HepG2 (cell line): ENCODE results near the gene LDLRAD4. TPM values are rescaled to one million over a fixed set of nuclear protein-coding genes. Genes with fewer than 3 reads are reported as not detected.

Source experiments
- ATAC-seq: fragments of 200-7000 bp; cut with Tn5 transposase; 3 replicates; pipeline ENCODE4 v1.9.1; 2020; ENCODE audit warnings: mild to moderate bottlenecking, moderate library complexity
- BruUV-seq: library from RNA; stranded (reverse); fragments of 400-500 nt; replicated peaks from 2 replicates; lab custom pipeline; 2021; lab: Mats Ljungman, UMichigan
- CTCF ChIA-PET: fragments of 300-600 bp; formaldehyde crosslinking; extraction: SDS; loops from one replicate; lab custom pipeline; 2021; ENCODE audit warnings: low total read pairs, inconsistent platforms, low intra/inter-chr PET ratio; lab: Yijun Ruan, JAX
- POLR2A ChIA-PET: fragments of 350-600 bp; sonication (Branson Sonifier 250); formaldehyde crosslinking; loops from one replicate; lab custom pipeline; 2020; ENCODE audit warnings: antibody characterized with exemption, inconsistent platforms; lab: Yijun Ruan, JAX
- DNase-seq: peaks from one replicate; pipeline ENCODE4 v3.0.0-alpha.2; 2015; ENCODE audit warnings: low spot score
- FAIRE-seq: peaks from 3 replicates; lab custom pipeline; 2011; peaks lifted over from hg19 to GRCh38; lab: Jason Lieb, UNC
- H2AFZ ChIP-seq: one replicate; pipeline ENCODE4 v1.6.1; 2011; ENCODE audit warnings: low read length, inconsistent platforms
- H3K27ac ChIP-seq: fragments of 300-600 bp; 3 replicates; pipeline ENCODE4 v1.8.0; 2011; ENCODE audit warnings: mixed run types, mild to moderate bottlenecking, mixed read lengths, low read length, inconsistent platforms; ENCODE audit not compliant: insufficient read depth; ENCODE audit errors: extremely low read length
- H3K27me3 ChIP-seq, 2 experiments: fragments of 200-600 bp in 1 of 2; 2 replicates in 1 of 2; 3 replicates in 1 of 2; pipeline versions ENCODE4 v1.6.0 to v1.8.0; 2011; ENCODE audit warnings: low read length in 2 of 2, mild to moderate bottlenecking in 2 of 2, moderate library complexity in 2 of 2, inconsistent platforms in 1 of 2; ENCODE audit not compliant: insufficient read depth in 2 of 2, control insufficient read depth in 1 of 2
- H3K36me3 ChIP-seq, 2 experiments: fragments of 200-600 bp in 1 of 2; replicated peaks in 1 of 2; 2 replicates in 1 of 2; 3 replicates in 1 of 2; pipeline versions ENCODE4 v1.5.1 to v1.8.0; 2011; ENCODE audit warnings: low read length in 2 of 2, inconsistent platforms in 1 of 2; ENCODE audit not compliant: insufficient read depth in 2 of 2, control insufficient read depth in 1 of 2
- H3K4me1 ChIP-seq: 2 replicates; pipeline ENCODE4 v1.5.1; 2012; ENCODE audit warnings: low read length, inconsistent platforms; ENCODE audit not compliant: insufficient read depth
- H3K4me2 ChIP-seq: 2 replicates; pipeline ENCODE4 v1.6.0; 2011; ENCODE audit warnings: low read depth, low read length, inconsistent platforms
- H3K4me3 ChIP-seq, 3 experiments: fragments of 200-600 bp in 1 of 3; sonication (generic), shearing (Covaris generic) in 1 of 3; replicated peaks in 1 of 3; 2 replicates each; pipeline ENCODE4 v1.5.1; 2011 to 2016; ENCODE audit warnings: low read length in 3 of 3, inconsistent platforms in 2 of 3, low read depth in 2 of 3, mild to moderate bottlenecking in 2 of 3, control low read depth in 1 of 3, mixed read lengths in 1 of 3; ENCODE audit not compliant: insufficient read depth in 1 of 3
- H3K79me2 ChIP-seq: one replicate; pipeline ENCODE4 v1.6.1; 2011; ENCODE audit warnings: low read length, inconsistent platforms; ENCODE audit not compliant: insufficient read depth
- H3K9ac ChIP-seq: 2 replicates; pipeline ENCODE4 v1.6.0; 2011; ENCODE audit warnings: mild to moderate bottlenecking, low read depth, low read length, inconsistent platforms; ENCODE audit not compliant: insufficient read depth
- H3K9me3 ChIP-seq: 2 replicates; pipeline ENCODE4 v1.5.1; 2012; ENCODE audit warnings: mild to moderate bottlenecking, low read length
- H4K20me1 ChIP-seq: 2 replicates; pipeline ENCODE4 v1.6.0; 2011; ENCODE audit warnings: inconsistent platforms, mild to moderate bottlenecking, low read length, moderate library complexity; ENCODE audit not compliant: insufficient read depth
- KLF6 ChIP-seq: IDR thresholded peaks from 2 replicates; pipeline ENCODE4 v1.8.0; 2016; ENCODE audit warnings: missing biosample characterization, missing genetic modification reagents
- NRL ChIP-seq: sonication (generic); formaldehyde crosslinking; IDR thresholded peaks from 2 replicates; pipeline ENCODE4 v1.5.0; 2020; ENCODE audit warnings: missing genetic modification reagents, mild to moderate bottlenecking, moderate library complexity, borderline replicate concordance
- ZNF17 ChIP-seq: sonication (generic); formaldehyde crosslinking; IDR thresholded peaks from 2 replicates; pipeline ENCODE4 v1.5.0; 2020; ENCODE audit warnings: mild to moderate bottlenecking, missing genetic modification reagents
- ZNF879 ChIP-seq: sonication (generic); formaldehyde crosslinking; IDR thresholded peaks from 2 replicates; pipeline ENCODE4 v1.8.1; 2023; ENCODE audit warnings: missing genetic modification reagents
- WGBS: methylation state at CpG from one replicate; pipeline ENCODE4 v1.1.6; 2017; ENCODE audit warnings: low lambda C conversion rate; 5-methylcytosine and 5-hydroxymethylcytosine counted together
- in situ Hi-C: cut with HindIII; loops from 2 replicates; pipeline ENCODE4 v1.10.0; 2017; ENCODE audit warnings: low pct_unique_long_range_greater_than_20kb; ENCODE audit not compliant: extremely low pct_ligation_motif_present
- intact Hi-C: fragments of 100-400 bp; cut with micrococcal nuclease; formaldehyde crosslinking; loops from one replicate; pipeline ENCODE4 v1.10.0; 2022; ENCODE audit not compliant: unreplicated experiment
- polyA plus RNA-seq, 8 experiments: library from polyadenylated mRNA; depleted of rRNA in 3 of 8; stranded (reverse) in 7 of 8; unstranded in 1 of 8; fragments of >200 nt; fragmentation: Illumina TruSeq in 4 of 8; extraction: Trizol in 4 of 8; gene quantifications; 2 replicates each; pipeline versions ENCODE4 v1.2.1 to v1.2.3, GENCODE V29; 2011 to 2016; ENCODE audit warnings: low read depth in 4 of 8, missing spikeins in 1 of 8, mixed read lengths in 1 of 8; ENCODE audit not compliant: insufficient read depth in 1 of 8
- total RNA-seq, 5 experiments: library from RNA; depleted of rRNA; stranded (reverse); fragments of >200 nt; fragmentation: Illumina TruSeq; extraction: Trizol; gene quantifications; 2 replicates each; pipeline ENCODE4 v1.2.3, GENCODE V29; 2016; ENCODE audit warnings: low read depth in 1 of 5
- TF ChIP-seq, protein P1 (sequence below): conservative IDR thresholded peaks from 2 replicates; pipeline ENCODE4 v1.6.1; 2018; ENCODE audit warnings: missing genetic modification reagents
- TF ChIP-seq, protein P2 (sequence below): sonication (generic); formaldehyde crosslinking; IDR thresholded peaks from 2 replicates; pipeline ENCODE4 v1.5.0; 2020; ENCODE audit warnings: mild to moderate bottlenecking, low read depth, missing genetic modification reagents, borderline replicate concordance
- TF ChIP-seq, protein P3 (sequence below): sonication (generic); formaldehyde crosslinking; IDR thresholded peaks from 2 replicates; pipeline ENCODE4 v1.4.0; 2020; ENCODE audit warnings: mild to moderate bottlenecking, low read depth, missing genetic modification reagents
- TF ChIP-seq, protein P4 (sequence below): sonication (generic); formaldehyde crosslinking; IDR thresholded peaks from 2 replicates; pipeline ENCODE4 v1.4.0; 2020; ENCODE audit warnings: missing genetic modification reagents
- TF ChIP-seq, protein P5 (sequence below): sonication (generic); formaldehyde crosslinking; conservative IDR thresholded peaks from 2 replicates; pipeline ENCODE4 v1.4.0; 2020; ENCODE audit warnings: missing genetic modification reagents

Gene LDLRAD4
- total and polyA plus RNA-seq, 2 of the 13 experiments (the other 11 are each of a cell fraction or from before 2014, with no cell fraction given): 13.6 to 20.9 TPM

DNA sequence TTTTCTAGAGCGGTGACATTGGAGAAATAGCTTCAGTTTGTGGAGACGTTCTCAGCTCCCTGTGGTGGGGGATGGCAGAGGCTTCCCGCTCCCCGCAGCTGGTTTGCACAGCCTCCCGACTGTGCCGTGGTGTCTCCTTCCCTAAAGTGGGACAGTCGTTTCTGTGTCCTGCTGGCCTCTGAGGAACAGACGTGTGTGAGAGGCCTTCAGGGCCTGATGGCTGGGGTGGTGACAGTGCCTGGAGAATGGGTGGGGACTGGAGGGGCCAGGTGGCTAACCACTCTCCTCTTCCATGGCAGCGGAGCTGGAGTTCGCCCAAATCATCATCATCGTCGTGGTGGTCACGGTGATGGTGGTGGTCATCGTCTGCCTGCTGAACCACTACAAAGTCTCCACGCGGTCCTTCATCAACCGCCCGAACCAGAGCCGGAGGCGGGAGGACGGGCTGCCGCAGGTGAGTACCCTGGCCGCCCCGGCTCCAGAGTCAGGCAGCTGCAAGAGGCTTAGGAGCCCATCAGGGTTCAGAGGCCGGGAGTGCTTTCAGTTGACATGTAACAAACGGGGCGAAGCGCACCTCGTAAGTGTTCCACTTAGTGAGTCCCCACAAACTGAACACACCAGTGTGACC lies 402.4 kb downstream of the LDLRAD4 start:
- DNase-seq: no peak
- CTCF ChIA-PET: no interaction called here
- POLR2A ChIA-PET: no interaction called here
- Histone ChIP-seq H3K4me2 (no peak overlapping the region), H3K27me3 (no peaks in the 10 kb centered on the region), H3K36me3 (no peaks in the 10 kb centered on the region), H3K27ac (no peak overlapping the region), H3K9ac (no peak overlapping the region), H3K79me2 (no peaks in the 10 kb centered on the region), H3K4me3 (no peak overlapping the region), H3K4me1 (peaks cover 8% of the 10 kb centered on the region; the same call in 1 of the 2 replicates), H3K9me3 (no peaks in the 10 kb centered on the region), H4K20me1 (no peaks in the 10 kb centered on the region), H2AFZ (no peak overlapping the region)
- TF ChIP-seq KLF6: no peak
- no peak for TF ChIP-seq NRL (CRISPR knock-in tag)
- TF ChIP-seq, protein P1, sequence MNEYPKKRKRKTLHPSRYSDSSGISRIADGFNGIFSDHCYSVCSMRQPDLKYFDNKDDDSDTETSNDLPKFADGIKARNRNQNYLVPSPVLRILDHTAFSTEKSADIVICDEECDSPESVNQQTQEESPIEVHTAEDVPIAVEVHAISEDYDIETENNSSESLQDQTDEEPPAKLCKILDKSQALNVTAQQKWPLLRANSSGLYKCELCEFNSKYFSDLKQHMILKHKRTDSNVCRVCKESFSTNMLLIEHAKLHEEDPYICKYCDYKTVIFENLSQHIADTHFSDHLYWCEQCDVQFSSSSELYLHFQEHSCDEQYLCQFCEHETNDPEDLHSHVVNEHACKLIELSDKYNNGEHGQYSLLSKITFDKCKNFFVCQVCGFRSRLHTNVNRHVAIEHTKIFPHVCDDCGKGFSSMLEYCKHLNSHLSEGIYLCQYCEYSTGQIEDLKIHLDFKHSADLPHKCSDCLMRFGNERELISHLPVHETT (CRISPR knock-in tag): no peak
- TF ChIP-seq, protein P2, sequence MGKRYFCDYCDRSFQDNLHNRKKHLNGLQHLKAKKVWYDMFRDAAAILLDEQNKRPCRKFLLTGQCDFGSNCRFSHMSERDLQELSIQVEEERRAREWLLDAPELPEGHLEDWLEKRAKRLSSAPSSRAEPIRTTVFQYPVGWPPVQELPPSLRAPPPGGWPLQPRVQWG (CRISPR knock-in tag): no peak
- no peak for TF ChIP-seq ZNF879 (CRISPR knock-in tag)
- TF ChIP-seq, protein P3, sequence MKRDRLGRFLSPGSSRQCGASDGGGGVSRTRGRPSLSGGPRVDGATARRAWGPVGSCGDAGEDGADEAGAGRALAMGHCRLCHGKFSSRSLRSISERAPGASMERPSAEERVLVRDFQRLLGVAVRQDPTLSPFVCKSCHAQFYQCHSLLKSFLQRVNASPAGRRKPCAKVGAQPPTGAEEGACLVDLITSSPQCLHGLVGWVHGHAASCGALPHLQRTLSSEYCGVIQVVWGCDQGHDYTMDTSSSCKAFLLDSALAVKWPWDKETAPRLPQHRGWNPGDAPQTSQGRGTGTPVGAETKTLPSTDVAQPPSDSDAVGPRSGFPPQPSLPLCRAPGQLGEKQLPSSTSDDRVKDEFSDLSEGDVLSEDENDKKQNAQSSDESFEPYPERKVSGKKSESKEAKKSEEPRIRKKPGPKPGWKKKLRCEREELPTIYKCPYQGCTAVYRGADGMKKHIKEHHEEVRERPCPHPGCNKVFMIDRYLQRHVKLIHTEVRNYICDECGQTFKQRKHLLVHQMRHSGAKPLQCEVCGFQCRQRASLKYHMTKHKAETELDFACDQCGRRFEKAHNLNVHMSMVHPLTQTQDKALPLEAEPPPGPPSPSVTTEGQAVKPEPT (CRISPR knock-in tag): no peak
- TF ChIP-seq, protein P4, sequence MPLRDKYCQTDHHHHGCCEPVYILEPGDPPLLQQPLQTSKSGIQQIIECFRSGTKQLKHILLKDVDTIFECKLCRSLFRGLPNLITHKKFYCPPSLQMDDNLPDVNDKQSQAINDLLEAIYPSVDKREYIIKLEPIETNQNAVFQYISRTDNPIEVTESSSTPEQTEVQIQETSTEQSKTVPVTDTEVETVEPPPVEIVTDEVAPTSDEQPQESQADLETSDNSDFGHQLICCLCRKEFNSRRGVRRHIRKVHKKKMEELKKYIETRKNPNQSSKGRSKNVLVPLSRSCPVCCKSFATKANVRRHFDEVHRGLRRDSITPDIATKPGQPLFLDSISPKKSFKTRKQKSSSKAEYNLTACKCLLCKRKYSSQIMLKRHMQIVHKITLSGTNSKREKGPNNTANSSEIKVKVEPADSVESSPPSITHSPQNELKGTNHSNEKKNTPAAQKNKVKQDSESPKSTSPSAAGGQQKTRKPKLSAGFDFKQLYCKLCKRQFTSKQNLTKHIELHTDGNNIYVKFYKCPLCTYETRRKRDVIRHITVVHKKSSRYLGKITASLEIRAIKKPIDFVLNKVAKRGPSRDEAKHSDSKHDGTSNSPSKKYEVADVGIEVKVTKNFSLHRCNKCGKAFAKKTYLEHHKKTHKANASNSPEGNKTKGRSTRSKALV (CRISPR knock-in tag): no peak
- TF ChIP-seq ZNF17 (CRISPR knock-in tag): no peak
- TF ChIP-seq, protein P5, sequence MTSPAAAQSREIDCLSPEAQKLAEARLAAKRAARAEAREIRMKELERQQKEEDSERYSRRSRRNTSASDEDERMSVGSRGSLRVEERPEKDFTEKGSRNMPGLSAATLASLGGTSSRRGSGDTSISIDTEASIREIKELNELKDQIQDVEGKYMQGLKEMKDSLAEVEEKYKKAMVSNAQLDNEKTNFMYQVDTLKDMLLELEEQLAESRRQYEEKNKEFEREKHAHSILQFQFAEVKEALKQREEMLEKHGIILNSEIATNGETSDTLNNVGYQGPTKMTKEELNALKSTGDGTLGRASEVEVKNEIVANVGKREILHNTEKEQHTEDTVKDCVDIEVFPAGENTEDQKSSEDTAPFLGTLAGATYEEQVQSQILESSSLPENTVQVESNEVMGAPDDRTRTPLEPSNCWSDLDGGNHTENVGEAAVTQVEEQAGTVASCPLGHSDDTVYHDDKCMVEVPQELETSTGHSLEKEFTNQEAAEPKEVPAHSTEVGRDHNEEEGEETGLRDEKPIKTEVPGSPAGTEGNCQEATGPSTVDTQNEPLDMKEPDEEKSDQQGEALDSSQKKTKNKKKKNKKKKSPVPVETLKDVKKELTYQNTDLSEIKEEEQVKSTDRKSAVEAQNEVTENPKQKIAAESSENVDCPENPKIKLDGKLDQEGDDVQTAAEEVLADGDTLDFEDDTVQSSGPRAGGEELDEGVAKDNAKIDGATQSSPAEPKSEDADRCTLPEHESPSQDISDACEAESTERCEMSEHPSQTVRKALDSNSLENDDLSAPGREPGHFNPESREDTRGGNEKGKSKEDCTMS: no peak
- WGBS: 99% methylated on average over 27 of the region's 29 CpGs
- intact Hi-C loops: no loop called here
- ATAC-seq: no peak
- BruUV-seq: no TSS peak
- in situ Hi-C loops: no loop called here
- no peak for FAIRE-seq
